ENCODE data around the gene POC1B. TPM values are rescaled to one million over a fixed set of nuclear protein-coding genes. Genes with fewer than 3 reads are reported as not detected.

POC1B gene
- total RNA-seq, 2 donors from 2014 or later = 26.6 to 27.0 TPM

GRCh38 chr12:89542236-89542635, 16.4 kb upstream of the POC1B start:
- no peak for DNase-seq
- intact Hi-C loops (cut with DNase I, micrococcal nuclease) = no loop called here
- no peak for ATAC-seq

GRCh38 chr12:89540586-89540985, 14.7 kb upstream of the POC1B start:
- no peak for ATAC-seq
- no peak for DNase-seq
- intact Hi-C loops (cut with DNase I, micrococcal nuclease) = no loop called here

GRCh38 chr12:89539426-89540223, 13.8 kb upstream of the POC1B start:
- no peak for DNase-seq
- no peak for ATAC-seq
- intact Hi-C loops (cut with DNase I, micrococcal nuclease) = no loop called here

- ATAC-seq (no peak), DNase-seq (no peak)
- intact Hi-C loops (cut with DNase I, micrococcal nuclease) = no loop called here
Measured at GRCh38 chr12:89538897-89539296, 13.1 kb upstream of the POC1B start.

DNA sequence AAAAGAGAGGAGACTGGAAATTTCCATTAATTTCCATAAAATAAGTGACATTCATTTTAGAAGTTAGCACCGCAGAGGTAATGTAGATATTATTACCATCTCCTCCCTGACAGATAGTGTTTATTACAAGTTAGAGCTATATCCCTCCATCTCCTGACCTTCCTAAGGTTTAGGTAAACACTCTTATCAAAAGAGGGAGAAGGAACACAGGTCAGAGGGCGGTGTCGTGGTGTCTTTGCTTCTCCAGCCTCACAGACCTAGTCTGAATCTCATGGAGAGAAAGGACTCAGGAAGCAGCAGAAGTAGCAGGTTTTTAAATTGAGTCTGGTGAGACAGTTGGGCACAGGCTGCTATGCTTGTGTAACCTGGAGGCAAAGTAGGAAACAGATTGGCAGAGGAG, 11.5 kb upstream of the POC1B start:
- intact Hi-C loops (cut with DNase I, micrococcal nuclease) = no loop called here
- DNase-seq (no peak), ATAC-seq (peak; percentile 86)

DNA sequence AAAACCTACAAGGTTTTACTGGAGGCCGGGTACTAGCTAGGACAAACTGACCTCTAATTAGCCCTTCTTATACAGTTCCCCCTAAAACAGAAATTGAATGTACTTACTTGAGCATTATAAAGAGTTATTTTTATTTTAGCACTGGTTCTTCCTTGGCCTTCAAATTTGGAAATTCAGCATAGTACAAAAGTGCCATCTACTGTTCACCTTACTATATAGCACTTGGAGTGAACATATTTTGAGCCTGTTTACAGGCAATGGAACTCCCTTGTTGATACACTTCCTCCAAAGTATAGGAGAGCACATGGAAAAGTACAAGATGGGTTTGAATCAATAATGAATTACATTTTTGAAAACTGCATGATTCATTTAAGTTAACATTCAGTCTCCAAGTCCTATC, 3.9 kb upstream of the POC1B start:
- ATAC-seq (peak; percentile 35), DNase-seq (no peak)
- intact Hi-C loops (cut with DNase I, micrococcal nuclease) = loop anchor here (5.0 to 10.0 kb wide), 4 partner anchors 55 to 515 kb away; no protein-coding TSS in a partner anchor

DNA sequence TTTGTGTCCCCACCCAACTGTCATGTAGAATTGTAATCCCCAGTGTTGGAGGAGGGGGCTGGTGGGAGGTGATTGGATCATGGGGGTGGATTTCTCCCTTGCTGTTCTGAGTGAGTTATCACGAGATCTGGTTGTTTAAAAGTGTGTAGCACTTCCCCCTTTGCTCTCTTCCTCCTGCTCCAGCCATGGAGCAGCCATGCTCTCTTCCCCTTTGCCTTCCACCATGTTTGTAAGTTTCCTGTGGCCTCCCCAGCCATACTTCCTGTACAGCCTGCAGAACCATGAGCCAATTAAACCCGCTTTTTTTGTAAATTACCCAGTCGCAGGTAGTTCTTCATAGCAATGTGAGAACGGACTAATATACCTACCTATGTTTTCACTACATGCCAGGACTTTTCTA, 2.6 kb upstream of the POC1B start:
- intact Hi-C loops (cut with DNase I, micrococcal nuclease) = loop anchor here (5.0 to 10.0 kb wide), 4 partner anchors 54 to 514 kb away; no protein-coding TSS in a partner anchor
- ATAC-seq (no peak), DNase-seq (no peak)

DNA sequence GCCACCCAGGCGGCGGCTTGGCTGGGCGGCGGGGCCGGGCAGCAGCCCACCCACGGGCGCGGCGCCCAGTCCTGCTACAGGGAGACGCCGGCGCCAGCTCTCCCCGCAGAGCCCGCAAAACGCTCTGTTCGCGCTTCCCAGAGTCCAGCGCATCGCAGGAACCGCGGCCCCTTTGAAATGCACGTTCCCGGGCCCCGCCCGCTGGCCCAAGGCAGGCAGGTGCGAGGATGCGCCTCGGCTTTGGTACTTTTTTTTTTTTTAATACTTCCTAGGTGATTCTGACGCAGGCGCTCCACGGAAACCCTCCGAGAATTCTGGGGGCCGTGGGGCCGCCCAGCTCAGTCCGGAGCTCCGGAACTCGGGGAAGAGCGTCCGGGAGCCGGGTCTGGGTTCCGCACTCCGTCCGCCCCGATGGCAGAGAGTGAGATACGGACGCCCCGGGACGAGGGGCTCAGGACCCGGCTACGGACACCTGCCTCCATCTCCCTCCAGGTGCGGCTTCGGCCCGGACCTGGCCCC, 483 bp downstream of the POC1B start:
- intact Hi-C loops (cut with DNase I, micrococcal nuclease) = loop anchor here (5.0 to 10.0 kb wide), 4 partner anchors 51 to 511 kb away; no protein-coding TSS in a partner anchor
- DNase-seq (peak; percentile 63 to 79), ATAC-seq (peak; percentile 55)

GRCh38 chr12:89524541-89525304, 1.1 kb downstream of the POC1B start, which contains the start of gene GALNT4:
GALNT4 (minus strand) TSS chr12:89524796; CDS start chr12:89524549, 247 bp downstream.
- intact Hi-C loops (cut with DNase I, micrococcal nuclease) = loop anchor here (5.0 to 10.0 kb wide), 4 partner anchors 50 to 510 kb away; no protein-coding TSS in a partner anchor
- DNase-seq = peak; percentile 92 to 93
- ATAC-seq = peak; percentile 83

DNA sequence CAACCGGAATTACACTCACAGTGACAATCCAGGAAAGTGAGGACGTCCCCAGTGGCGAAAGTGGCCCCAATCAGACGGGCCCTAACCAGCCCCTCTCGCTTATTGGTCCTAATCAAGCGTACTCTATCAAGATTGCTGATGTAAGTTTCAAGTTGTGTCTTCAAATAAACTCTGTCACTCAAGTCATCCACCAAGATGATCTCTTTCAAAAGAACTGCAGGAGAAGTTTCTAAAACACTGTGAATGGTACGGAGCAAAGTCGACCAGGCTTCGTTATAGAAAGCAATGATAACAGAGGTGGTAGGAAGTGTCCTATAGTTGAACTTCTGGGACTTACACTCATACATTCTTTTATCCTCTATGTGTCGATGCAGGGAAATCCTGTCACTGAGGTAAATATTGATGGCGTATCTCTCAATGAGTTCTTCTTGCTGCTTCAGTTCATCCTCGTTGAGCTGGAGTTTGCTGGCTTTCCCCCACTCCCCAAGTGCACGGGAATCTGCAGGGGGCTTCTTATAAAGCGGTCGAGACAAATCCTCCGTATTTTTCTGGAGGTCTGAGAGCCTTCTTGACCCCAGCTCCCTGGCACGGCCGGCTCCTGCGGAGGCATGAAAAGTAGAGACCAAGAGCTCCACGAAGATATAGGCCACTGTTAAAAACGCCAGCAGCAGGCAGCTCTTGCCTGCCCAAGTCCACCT, 1.9 kb downstream of the POC1B start:
- peak; percentile 17 for ATAC-seq
- intact Hi-C loops (cut with DNase I, micrococcal nuclease) = loop anchor here in 1 of 2 donors (10.0 kb wide), 2 partner anchors 49 to 509 kb away; no protein-coding TSS in a partner anchor
- peak in 1 of 2 donors; percentile 27 for DNase-seq

GRCh38 chr12:89523393-89523792, 2.5 kb downstream of the POC1B start:
- ATAC-seq (peak; percentile 11), DNase-seq (peak in 1 of 2 donors; percentile 23)
- intact Hi-C loops (cut with DNase I, micrococcal nuclease) = loop anchor here in 1 of 2 donors (10.0 kb wide), 2 partner anchors 49 to 509 kb away; no protein-coding TSS in a partner anchor

DNA sequence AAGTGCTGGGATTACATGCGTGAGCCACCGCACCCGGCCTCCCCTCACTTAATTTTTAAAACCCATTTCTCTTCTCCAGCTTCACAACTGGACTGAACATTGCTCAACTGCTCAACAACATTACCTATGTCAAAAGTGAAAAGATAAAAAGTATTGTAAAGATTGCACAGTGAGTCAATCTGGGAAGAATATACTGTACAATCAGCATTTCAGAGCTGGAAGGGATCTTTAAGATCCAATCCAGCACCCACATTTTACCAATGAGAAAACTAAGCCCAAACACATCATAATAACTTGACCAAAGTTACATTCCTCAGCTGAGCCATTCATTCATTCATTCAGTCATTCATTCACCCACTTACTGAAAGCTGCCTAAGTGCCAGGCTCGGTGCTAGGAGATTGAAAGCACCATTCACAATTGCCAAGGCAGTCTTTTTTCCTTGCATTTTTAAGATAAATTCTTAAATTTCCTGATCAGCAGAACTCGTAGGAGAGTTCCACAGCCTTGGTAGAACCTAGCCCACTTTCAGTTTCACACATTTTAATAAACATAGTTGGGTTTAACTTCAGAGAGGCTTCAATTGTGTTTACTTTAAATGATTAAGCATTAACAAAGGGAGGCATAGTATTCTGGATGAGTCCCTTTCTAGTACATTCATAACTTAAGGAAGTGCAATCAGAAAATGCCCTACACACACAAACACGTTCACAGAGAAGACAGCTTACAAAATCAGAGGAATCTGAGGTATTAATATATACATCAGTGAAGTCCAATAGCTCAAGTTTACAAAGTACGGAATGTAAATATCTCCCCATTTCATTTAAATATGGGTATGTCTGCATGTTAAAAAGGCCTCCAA, 4.3 kb downstream of the POC1B start:
- intact Hi-C loops (cut with DNase I, micrococcal nuclease) = loop anchor here in 1 of 2 donors (10.0 kb wide), 2 partner anchors 47 to 507 kb away; no protein-coding TSS in a partner anchor
- ATAC-seq (no peak), DNase-seq (no peak)

DNA sequence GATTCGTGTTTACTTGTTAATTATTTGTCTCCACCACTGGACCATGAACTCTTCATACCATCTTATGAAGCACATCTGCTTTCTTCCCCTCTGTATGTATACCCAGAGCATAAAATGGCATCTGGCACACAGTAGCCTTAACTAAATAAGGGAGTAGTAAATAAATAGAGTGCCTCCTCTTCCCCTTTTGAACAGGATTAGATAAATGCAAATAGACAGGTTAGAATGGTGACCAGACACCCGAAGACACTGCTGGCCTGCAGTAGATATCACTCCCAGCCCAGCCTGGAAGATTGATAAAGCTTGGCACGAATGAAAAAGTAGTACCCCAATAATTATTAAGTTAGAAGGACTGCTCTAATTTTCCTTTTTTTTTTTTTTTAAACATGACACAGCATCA, 8.1 kb downstream of the POC1B start:
- peak; percentile 67 for ATAC-seq
- intact Hi-C loops (cut with DNase I, micrococcal nuclease) = no loop called here
- DNase-seq = no peak

GRCh38 chr12:89516633-89517032, 9.2 kb downstream of the POC1B start:
- intact Hi-C loops (cut with DNase I, micrococcal nuclease) = no loop called here
- no peak for ATAC-seq

GRCh38 chr12:89514751-89515150, 11.1 kb downstream of the POC1B start:
- ATAC-seq = no peak
- intact Hi-C loops (cut with DNase I, micrococcal nuclease) = no loop called here
- no peak for DNase-seq

More at GRCh38 chr12:89516633-89517032, 9.2 kb downstream of the POC1B start:
- no peak for DNase-seq

- no peak for ATAC-seq
- no peak for DNase-seq
- intact Hi-C loops (cut with DNase I, micrococcal nuclease) = no loop called here
Measured at GRCh38 chr12:89513544-89513943, 12.3 kb downstream of the POC1B start.

- peak; percentile 53 to 73 for DNase-seq
- peak; percentile 84 for ATAC-seq
- intact Hi-C loops (cut with DNase I, micrococcal nuclease) = no loop called here
Measured at GRCh38 chr12:89507015-89507824, 18.6 kb downstream of the POC1B start.
